A673 (cell line): Measurements from ENCODE around the gene DHRS1.

Source experiments
- CTCF ChIP-seq: fragments of 300-800, 200-600 bp; sonication (generic); conservative IDR thresholded peaks from 2 replicates; pipeline ENCODE4 v1.5.1; 2017; ENCODE audit warnings: low read depth, mild to moderate bottlenecking, antibody characterized with exemption, low read length, moderate library complexity, mixed read lengths
- EZH2 ChIP-seq: fragments of 200-600 bp; sonication (generic); IDR thresholded peaks from 2 replicates; pipeline ENCODE4 v1.6.1; 2017; ENCODE audit warnings: borderline replicate concordance, low read depth, mild to moderate bottlenecking, mixed read lengths, antibody characterized with exemption, low read length; ENCODE audit not compliant: poor library complexity, severe bottlenecking

- no peak for TF ChIP-seq CTCF
- no peak for TF ChIP-seq EZH2
These were observed 17.8 kb upstream of the DHRS1 start for GRCh38 chr14:24317141-24317928.
